ENCODE results near the gene MIS18A. TPM values are rescaled to one million over a fixed set of nuclear protein-coding genes. Genes with fewer than 3 reads are reported as not detected.
"Not testable (repeated sequence)": the region's sequence is repeated elsewhere in the genome, so short reads cannot be mapped to it uniquely, and the experiment has no call there.

MIS18A gene
- total and polyA plus RNA-seq, 10 donors, result 4.2 to 10.0 (median 6.9) TPM

GRCh38 chr21:32270748-32271147 lies 8.1 kb downstream of the MIS18A start:
- peaks cover 0 to 90% (median 38%) of the 10 kb centered on the region in 6 donors for H3K36me3 ChIP-seq
- H3K9me3 ChIP-seq, result no peaks in the 10 kb centered on the region
- H3K27me3 ChIP-seq (replicated peaks in 1 of 7), result no peaks in the 10 kb centered on the region
- no peak overlapping the region for H3K27ac ChIP-seq
- DNase-seq, result no peak
- TF ChIP-seq CTCF (IDR thresholded peaks at IDR 0.05 in 8 of 11, conservative IDR thresholded peaks at IDR 0.05 in 3 of 11) (no peak), POLR2AphosphoS5 (IDR thresholded peaks at IDR 0.05) (no peak), POLR2A (IDR thresholded peaks at IDR 0.05) (no peak)
- WGBS, 5 donors, result 94 to 96% (median 94%) methylated on average over 4 of the region's 4 CpGs
- intact Hi-C loops (cut with DNase I; ENCODE audit: low total_unique reads), result no loop called here
- no peak overlapping the region for H3K4me3 ChIP-seq
- no peaks in the 10 kb centered on the region for H3K4me1 ChIP-seq

- WGBS, 5 donors, result 92 to 100% (median 97%) methylated on average over 1 to 23 of the region's 23 CpGs; no CpG with 5 or more reads in 1 of the 5 donors
- intact Hi-C loops (cut with DNase I; ENCODE audit: low total_unique reads); DNase-seq; H3K4me3 ChIP-seq; H3K4me1 ChIP-seq; H3K9me3 ChIP-seq; H3K27ac ChIP-seq; H3K27me3 ChIP-seq (replicated peaks in 1 of 7): not testable (repeated sequence)
- H3K36me3 ChIP-seq, result peaks cover 0 to 50% (median 26%) of the 10 kb centered on the region in 6 donors
These were observed 13.5 kb downstream of the MIS18A start for GRCh38 chr21:32265321-32265720.

GRCh38 chr21:32261929-32262328 lies 16.9 kb downstream of the MIS18A start:
- no peak for DNase-seq
- Histone ChIP-seq H3K4me3 (no peak overlapping the region), H3K27me3 (replicated peaks in 1 of 7) (no peaks in the 10 kb centered on the region), H3K9me3 (no peaks in the 10 kb centered on the region), H3K36me3 (peaks cover 0 to 16% (median under 1%) of the 10 kb centered on the region in 6 donors), H3K4me1 (peaks cover 0 to 6% (median 0%) of the 10 kb centered on the region in 6 donors), H3K27ac (no peak overlapping the region)
- intact Hi-C loops (cut with DNase I; ENCODE audit: low total_unique reads), result no loop called here
- WGBS, 5 donors, result 84 to 93% (median 89%) methylated on average over 5 of the region's 5 CpGs
- TF ChIP-seq POLR2A (IDR thresholded peaks at IDR 0.05) (no peak), POLR2AphosphoS5 (IDR thresholded peaks at IDR 0.05) (no peak), CTCF (IDR thresholded peaks at IDR 0.05 in 8 of 11, conservative IDR thresholded peaks at IDR 0.05 in 3 of 11) (no peak)

- no peaks in the 10 kb centered on the region for H3K9me3 ChIP-seq
- 85 to 92% (median 87%) methylated on average over 2 of the region's 2 CpGs for WGBS, 5 donors
- no peak overlapping the region for H3K4me3 ChIP-seq
- no peak overlapping the region for H3K27ac ChIP-seq
- H3K27me3 ChIP-seq (replicated peaks in 1 of 7), result no peaks in the 10 kb centered on the region
- H3K36me3 ChIP-seq, result no peaks in the 10 kb centered on the region
- intact Hi-C loops (cut with DNase I; ENCODE audit: low total_unique reads), result no loop called here
- peaks cover 0 to 6% (median 0%) of the 10 kb centered on the region in 6 donors for H3K4me1 ChIP-seq
- no peak for DNase-seq
- TF ChIP-seq POLR2AphosphoS5 (IDR thresholded peaks at IDR 0.05), result no peak
- no peak for TF ChIP-seq POLR2A (IDR thresholded peaks at IDR 0.05)
These were observed 18.7 kb downstream of the MIS18A start for GRCh38 chr21:32260130-32260529.

- H3K4me1 ChIP-seq; H3K36me3 ChIP-seq; H3K27ac ChIP-seq; H3K4me3 ChIP-seq; DNase-seq; H3K9me3 ChIP-seq; H3K27me3 ChIP-seq (replicated peaks in 1 of 7): not testable (repeated sequence)
- intact Hi-C loops (cut with DNase I; ENCODE audit: low total_unique reads), result loop anchor here (5.0 kb wide), 1 partner anchor 391 kb away; no protein-coding TSS in a partner anchor
- WGBS, 5 donors, result 88 to 97% (median 92%) methylated on average over 5 of the region's 5 CpGs
These were observed 20.1 kb downstream of the MIS18A start for GRCh38 chr21:32258786-32259048.

All from spleen (tissue), 11 donors.